Testis (tissue), 3 donors: ENCODE results near the gene FCHSD1. TPM values are rescaled to one million over a fixed set of nuclear protein-coding genes. Genes with fewer than 3 reads are reported as not detected.

ENCODE experiments used
- DNase-seq: peaks from one replicate; pipeline ENCODE4 v3.0.0-alpha.2; 2019
- H3K27ac ChIP-seq, 2 donors: fragments of 200-600 bp; sonication (generic); one replicate each; pipeline ENCODE4 v1.5.1; 2019
- H3K27me3 ChIP-seq: fragments of 200-600 bp; sonication (generic); one replicate; pipeline ENCODE4 v1.5.1; 2019
- H3K36me3 ChIP-seq: fragments of 200-600 bp; sonication (generic); one replicate; pipeline ENCODE4 v1.5.1; 2017; ENCODE audit warnings: low read depth; ENCODE audit errors: missing control alignments
- H3K4me1 ChIP-seq: fragments of 200-600 bp; sonication (generic); one replicate; pipeline ENCODE4 v1.5.1; 2019
- H3K4me3 ChIP-seq, 2 donors: fragments of 200-600 bp; sonication (generic); one replicate each; pipeline ENCODE4 v1.5.1; 2017 to 2019
- H3K9me3 ChIP-seq: fragments of 200-600 bp; sonication (generic); one replicate; pipeline ENCODE4 v1.5.1; 2017
- POLR2A ChIP-seq: fragments of 450-650 bp; IDR thresholded peaks from one replicate; pipeline ENCODE4 v1.6.1; 2017; ENCODE audit warnings: antibody characterized with exemption, mild to moderate bottlenecking, moderate library complexity
- WGBS, 2 donors: methylation state at CpG; one replicate each; pipeline ENCODE4 v1.1.5; 2018; 5-methylcytosine and 5-hydroxymethylcytosine counted together
- intact Hi-C: fragments of 100-400 bp; cut with DNase I; formaldehyde crosslinking; loops from one replicate; pipeline ENCODE4 v1.15.1; 2023; ENCODE audit warnings: low total_unique reads
- polyA plus RNA-seq: library from polyadenylated mRNA; stranded (reverse); fragments of 350-450 nt; fragmentation: Illumina TruSeq; extraction: RNeasy Lipid Tissue Mini Kit (QIAGEN cat#74804); gene quantifications from one replicate; pipeline ENCODE4 v1.2.3, GENCODE V29; 2014; ENCODE audit warnings: low read depth, low replicate concordance; ENCODE audit not compliant: insufficient read depth
- total RNA-seq, 2 donors: library from RNA; depleted of rRNA; stranded (reverse); fragments of >200 nt; gene quantifications; one replicate each; pipeline ENCODE4 v1.2.3, GENCODE V29; 2016
- TF ChIP-seq, protein P1 (sequence below), 3 experiments: fragments of 450-650 bp in 2 of 3; fragments of 200-600 bp in 1 of 3; sonication (generic) in 1 of 3; IDR thresholded peaks; one replicate each; pipeline ENCODE4 v1.5.1; 2016 to 2019; ENCODE audit warnings: antibody characterized with exemption in 3 of 3, mild to moderate bottlenecking in 2 of 3, moderate library complexity in 1 of 3

The FCHSD1 gene
- total and polyA plus RNA-seq, 3 donors from 2014 or later = 12.9 to 21.3 (median 19.3) TPM

DNA sequence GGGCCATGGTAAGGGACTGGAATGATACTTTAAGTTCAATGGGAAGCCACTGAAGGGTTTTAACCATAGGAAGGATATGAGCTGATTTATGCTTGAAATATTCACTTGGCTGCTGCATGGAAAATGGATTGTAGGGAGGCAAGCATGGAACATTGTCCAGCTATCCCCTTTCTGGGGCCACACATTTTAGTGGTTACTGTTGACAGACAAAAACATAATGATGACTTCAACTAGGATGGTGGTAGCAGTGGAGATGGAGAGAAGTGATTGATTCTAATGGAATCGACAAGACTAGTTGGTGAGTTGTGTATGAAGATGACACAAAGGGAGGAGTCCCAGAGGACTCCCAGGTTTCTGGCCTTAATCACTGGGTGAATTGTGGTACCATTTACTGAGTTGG lies 6.2 kb upstream of the FCHSD1 start:
- intact Hi-C loops = no loop called here
- Histone ChIP-seq H3K9me3 (no peaks in the 10 kb centered on the region), H3K4me3 (no peak overlapping the region), H3K36me3 (no peaks in the 10 kb centered on the region), H3K27me3 (no peaks in the 10 kb centered on the region), H3K4me1 (no peaks in the 10 kb centered on the region), H3K27ac (no peak overlapping the region)
- 88 to 94% methylated on average over 1 of the region's 1 CpG for WGBS, 2 donors
- no peak for DNase-seq
- TF ChIP-seq POLR2A = no peak
- TF ChIP-seq, protein P1, sequence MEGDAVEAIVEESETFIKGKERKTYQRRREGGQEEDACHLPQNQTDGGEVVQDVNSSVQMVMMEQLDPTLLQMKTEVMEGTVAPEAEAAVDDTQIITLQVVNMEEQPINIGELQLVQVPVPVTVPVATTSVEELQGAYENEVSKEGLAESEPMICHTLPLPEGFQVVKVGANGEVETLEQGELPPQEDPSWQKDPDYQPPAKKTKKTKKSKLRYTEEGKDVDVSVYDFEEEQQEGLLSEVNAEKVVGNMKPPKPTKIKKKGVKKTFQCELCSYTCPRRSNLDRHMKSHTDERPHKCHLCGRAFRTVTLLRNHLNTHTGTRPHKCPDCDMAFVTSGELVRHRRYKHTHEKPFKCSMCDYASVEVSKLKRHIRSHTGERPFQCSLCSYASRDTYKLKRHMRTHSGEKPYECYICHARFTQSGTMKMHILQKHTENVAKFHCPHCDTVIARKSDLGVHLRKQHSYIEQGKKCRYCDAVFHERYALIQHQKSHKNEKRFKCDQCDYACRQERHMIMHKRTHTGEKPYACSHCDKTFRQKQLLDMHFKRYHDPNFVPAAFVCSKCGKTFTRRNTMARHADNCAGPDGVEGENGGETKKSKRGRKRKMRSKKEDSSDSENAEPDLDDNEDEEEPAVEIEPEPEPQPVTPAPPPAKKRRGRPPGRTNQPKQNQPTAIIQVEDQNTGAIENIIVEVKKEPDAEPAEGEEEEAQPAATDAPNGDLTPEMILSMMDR (IDR thresholded peaks at IDR 0.05) = no peak

DNA sequence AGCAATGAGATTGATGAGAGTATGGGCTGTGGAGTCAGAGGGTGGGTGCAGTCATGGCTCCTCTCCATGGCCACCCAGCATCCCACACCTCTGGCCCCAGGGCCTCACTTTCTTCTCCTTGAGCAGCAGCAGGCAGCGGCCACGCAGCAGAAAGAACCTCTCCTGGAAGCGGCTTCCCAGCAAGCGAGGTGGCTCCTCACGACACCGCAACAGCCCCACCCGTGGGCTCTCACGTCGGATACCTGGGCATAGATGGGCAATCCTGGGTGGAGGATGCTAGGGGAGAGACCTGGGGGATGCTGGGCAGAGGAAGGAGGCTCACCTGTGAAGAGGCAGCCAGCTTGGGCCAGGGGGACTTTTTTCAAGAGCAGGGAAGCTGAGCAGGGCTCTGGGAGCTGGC lies 5.2 kb upstream of the FCHSD1 start:
- Histone ChIP-seq H3K36me3 (no peaks in the 10 kb centered on the region), H3K4me3 (no peak overlapping the region), H3K9me3 (no peaks in the 10 kb centered on the region), H3K27ac (no peak overlapping the region), H3K4me1 (no peaks in the 10 kb centered on the region), H3K27me3 (no peaks in the 10 kb centered on the region)
- DNase-seq = no peak
- WGBS, 2 donors = 93 to 100% methylated on average over 2 to 9 of the region's 9 CpGs
- TF ChIP-seq, protein P1 (IDR thresholded peaks at IDR 0.05) = no peak
- TF ChIP-seq POLR2A = no peak
- intact Hi-C loops = no loop called here

DNA sequence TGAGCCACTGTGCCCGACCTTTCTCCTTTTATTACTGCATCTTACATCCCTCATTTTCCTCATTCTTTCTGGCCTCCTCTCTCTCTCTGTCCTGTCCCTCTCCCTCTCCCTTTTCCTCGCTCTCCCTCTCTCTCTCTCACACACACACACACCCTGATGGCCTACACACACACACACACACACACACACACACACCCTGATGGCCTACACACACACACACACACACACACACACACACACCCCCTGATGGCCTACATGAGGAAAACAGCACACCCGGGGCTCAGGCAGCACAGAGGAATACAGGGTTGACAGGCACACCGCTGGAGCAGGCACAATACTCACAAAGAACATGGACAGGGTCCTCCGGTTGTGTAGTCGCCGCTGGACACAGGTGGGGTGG lies 3.8 kb upstream of the FCHSD1 start:
- DNase-seq = no peak
- TF ChIP-seq, protein P1 (IDR thresholded peaks at IDR 0.05) = no peak
- no peak for TF ChIP-seq POLR2A
- no peaks in the 10 kb centered on the region for H3K9me3 ChIP-seq
- H3K4me3 ChIP-seq = no peak overlapping the region
- no peak overlapping the region for H3K27ac ChIP-seq
- H3K27me3 ChIP-seq = no peaks in the 10 kb centered on the region
- no peaks in the 10 kb centered on the region for H3K36me3 ChIP-seq
- 89 to 90% methylated on average over 7 of the region's 7 CpGs for WGBS, 2 donors
- H3K4me1 ChIP-seq = peaks cover 5% of the 10 kb centered on the region
- intact Hi-C loops = no loop called here

DNA sequence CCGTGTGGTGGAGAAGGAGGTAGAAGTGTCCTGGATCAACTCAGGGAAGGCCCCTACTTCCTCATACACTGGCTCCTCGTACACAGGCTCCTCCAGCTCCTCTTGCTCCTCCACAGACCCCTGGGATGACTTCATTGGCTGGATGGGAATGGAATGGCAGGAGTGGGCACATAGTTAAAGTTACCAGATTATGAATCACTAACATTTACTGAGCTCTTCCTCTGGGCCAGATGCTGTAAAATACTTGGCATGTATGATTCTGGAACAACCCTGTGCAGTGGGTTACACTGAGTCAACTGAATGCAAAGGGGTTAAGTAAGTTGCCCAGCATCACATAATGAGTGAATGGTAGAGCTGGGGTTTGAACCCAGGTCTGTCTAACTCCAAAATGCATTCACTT lies 3.1 kb upstream of the FCHSD1 start:
- TF ChIP-seq POLR2A = no peak
- intact Hi-C loops = no loop called here
- Histone ChIP-seq H3K27me3 (no peaks in the 10 kb centered on the region), H3K4me1 (peaks cover 5% of the 10 kb centered on the region), H3K27ac (no peak overlapping the region), H3K9me3 (no peaks in the 10 kb centered on the region), H3K36me3 (no peaks in the 10 kb centered on the region), H3K4me3 (no peak overlapping the region)
- DNase-seq = no peak
- WGBS, 2 donors = 88 to 94% methylated on average over 2 of the region's 2 CpGs

DNA sequence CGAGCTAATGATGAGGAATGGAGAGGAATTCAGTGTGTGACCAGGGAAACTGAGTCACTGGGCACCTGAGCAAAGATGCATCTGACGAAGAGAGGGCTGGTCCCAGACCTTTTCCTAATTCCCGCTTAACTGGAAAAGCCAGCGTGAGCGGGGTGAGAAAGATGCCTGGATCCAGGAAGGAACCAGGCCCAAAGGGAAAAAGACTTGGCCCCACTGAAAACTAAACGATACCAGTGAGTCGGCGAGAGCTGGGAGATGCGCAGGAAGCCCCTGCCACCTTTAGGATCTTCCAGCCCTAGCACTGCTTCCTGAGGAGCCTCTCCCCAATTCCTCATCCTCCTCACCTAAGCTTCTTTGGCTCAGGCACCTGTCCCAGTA lies 499 bp upstream of the FCHSD1 start:
- Histone ChIP-seq H3K36me3 (no peaks in the 10 kb centered on the region), H3K27me3 (no peaks in the 10 kb centered on the region), H3K4me3 (peak overlapping the region; percentile 44 to 59), H3K27ac (no peak overlapping the region), H3K9me3 (no peaks in the 10 kb centered on the region), H3K4me1 (peaks cover 5% of the 10 kb centered on the region)
- DNase-seq = no peak
- TF ChIP-seq, protein P1 (IDR thresholded peaks at IDR 0.05) = no peak
- TF ChIP-seq POLR2A = no peak
- WGBS, 2 donors = 49 to 52% methylated on average over 8 to 9 of the region's 9 CpGs
- intact Hi-C loops = no loop called here
